ENCODE measurements around the gene IFNA2.
A peak's percentile ranks its signal among the peaks of the same experiment; 100 is the strongest.

Gene IFNA2

DNA sequence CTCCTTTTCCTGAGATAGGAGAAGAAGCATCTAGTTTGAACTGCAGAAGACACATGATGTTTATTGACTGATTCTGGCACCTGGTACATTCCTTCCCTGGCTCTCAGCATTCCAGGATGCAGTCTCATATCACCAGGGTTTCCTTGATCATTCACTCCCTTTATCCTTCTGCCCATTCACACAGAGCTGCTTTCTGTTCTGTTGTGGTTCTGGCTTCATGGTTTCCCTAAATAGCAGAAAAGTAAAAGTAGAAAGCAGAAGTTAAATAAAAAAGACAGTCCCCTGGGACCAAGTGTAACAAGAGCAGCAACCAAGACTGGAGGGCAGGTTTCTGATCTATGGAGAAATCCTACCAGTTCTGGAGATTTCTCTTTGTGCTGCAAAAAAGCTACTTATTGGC lies 26.9 kb upstream of the IFNA2 start:
- no peaks in the 10 kb centered on the region for H3K79me2 ChIP-seq (ENCODE audit: control insufficient read depth, insufficient read depth, low read length)
- DNase-seq: no peak
- no peak overlapping the region for H2BK120ac ChIP-seq (ENCODE audit: low read depth, low read length)
- no peak overlapping the region for H3K56ac ChIP-seq (ENCODE audit: low read length)
- no peak overlapping the region for H2BK15ac ChIP-seq (replicated peaks; ENCODE audit: low read depth)
- H3K4ac ChIP-seq (ENCODE audit: low read depth, low read length): no peak overlapping the region
- no peak overlapping the region for H3K9ac ChIP-seq (ENCODE audit: low read length)
- H4K5ac ChIP-seq (ENCODE audit: low read length): no peak overlapping the region
- H3K4me3 ChIP-seq (ENCODE audit: low read length): no peak overlapping the region
- H3K18ac ChIP-seq (ENCODE audit: low read length): no peak overlapping the region
- H2BK5ac ChIP-seq (ENCODE audit: low read length): no peak overlapping the region
- H3K79me1 ChIP-seq (ENCODE audit: low read length): no peaks in the 10 kb centered on the region
- H3K4me1 ChIP-seq (ENCODE audit: control insufficient read depth, low read depth, low read length): no peaks in the 10 kb centered on the region
- H3K27ac ChIP-seq (ENCODE audit: low read depth, low read length): no peak overlapping the region
- no peak overlapping the region for H3K4me2 ChIP-seq (ENCODE audit: low read length)
- no peak overlapping the region for H2AK5ac ChIP-seq (ENCODE audit: low read length)
- H3K27me3 ChIP-seq (ENCODE audit: insufficient read depth, low read length, poor library complexity): no peaks in the 10 kb centered on the region
- H4K8ac ChIP-seq (ENCODE audit: low read depth, low read length): no peak overlapping the region
- H3K36me3 ChIP-seq (ENCODE audit: control insufficient read depth, insufficient read depth, low read length): no peaks in the 10 kb centered on the region
- H3K23ac ChIP-seq (ENCODE audit: low read length): no peak overlapping the region

- Histone ChIP-seq H3K9ac (ENCODE audit: low read length) (no peak within 1 kb of the TSS), H3K36me3 (ENCODE audit: control insufficient read depth, insufficient read depth, low read length) (no peaks in the 10 kb centered on the region), H3K79me2 (ENCODE audit: control insufficient read depth, insufficient read depth, low read length) (no peaks in the 10 kb centered on the region), H3K27ac (ENCODE audit: low read depth, low read length) (no peak within 1 kb of the TSS), H3K56ac (ENCODE audit: low read length) (no peak within 1 kb of the TSS), H2BK15ac (replicated peaks; ENCODE audit: low read depth) (no peak within 1 kb of the TSS), H3K4me2 (ENCODE audit: low read length) (no peak within 1 kb of the TSS), H3K79me1 (ENCODE audit: low read length) (no peaks in the 10 kb centered on the region), H3K4me1 (ENCODE audit: control insufficient read depth, low read depth, low read length) (no peaks in the 10 kb centered on the region), H3K4ac (ENCODE audit: low read depth, low read length) (no peak within 1 kb of the TSS), H3K27me3 (ENCODE audit: insufficient read depth, low read length, poor library complexity) (no peaks in the 10 kb centered on the region), H2AK5ac (ENCODE audit: low read length) (no peak within 1 kb of the TSS), H2BK5ac (ENCODE audit: low read length) (no peak within 1 kb of the TSS), H2BK120ac (ENCODE audit: low read depth, low read length) (no peak within 1 kb of the TSS), H3K4me3 (ENCODE audit: low read length) (no peak within 1 kb of the TSS), H3K18ac (ENCODE audit: low read length) (no peak within 1 kb of the TSS), H3K23ac (ENCODE audit: low read length) (no peak within 1 kb of the TSS), H4K5ac (ENCODE audit: low read length) (no peak within 1 kb of the TSS), H4K8ac (ENCODE audit: low read depth, low read length) (no peak within 1 kb of the TSS)
- DNase-seq: no peak
- no CpG with 5 or more reads among the region's 1 CpG for WGBS (ENCODE audit: extremely low coverage, insufficient coverage, low lambda C conversion rate)
Observed at GRCh38 chr9:21408817-21409216, 23.6 kb upstream of the IFNA2 start, which contains the start of gene IFNA8. TSS of gene IFNA8 (plus strand) at chr9:21409117. CDS start at chr9:21409177, 60 bp downstream.

DNA sequence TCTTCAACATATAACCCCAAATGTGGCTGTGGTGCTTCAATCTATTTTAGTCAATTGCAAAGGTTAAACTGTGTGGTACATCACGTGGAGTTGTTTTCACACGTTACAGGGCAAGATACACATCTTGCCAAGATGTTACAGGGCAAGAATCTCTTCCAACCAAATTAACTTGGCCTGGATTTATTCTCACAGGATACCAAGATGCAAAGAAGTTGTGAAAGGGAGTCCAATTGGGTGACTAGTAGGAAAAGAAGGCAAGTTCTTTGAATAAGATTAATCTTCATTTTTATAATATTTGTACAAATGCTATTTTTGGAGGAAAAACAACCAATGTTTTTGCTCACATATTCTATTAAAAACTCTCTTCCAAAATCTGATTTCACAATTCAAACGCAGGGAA lies 18.9 kb upstream of the IFNA2 start:
- no peak overlapping the region for H3K18ac ChIP-seq (ENCODE audit: low read length)
- no CpG with 5 or more reads among the region's 3 CpGs for WGBS (ENCODE audit: extremely low coverage, insufficient coverage, low lambda C conversion rate)

GRCh38 chr9:21402386-21403251 lies 17.4 kb upstream of the IFNA2 start:
- H2BK5ac ChIP-seq (ENCODE audit: low read length): no peak overlapping the region
- DNase-seq: peak; percentile 67
- no peak overlapping the region for H2BK120ac ChIP-seq (ENCODE audit: low read depth, low read length)
- peak overlapping the region; percentile 28 for H3K9ac ChIP-seq (ENCODE audit: low read length)
- no CpG with 5 or more reads among the region's 53 CpGs for WGBS (ENCODE audit: extremely low coverage, insufficient coverage, low lambda C conversion rate)
- H3K79me1 ChIP-seq (ENCODE audit: low read length): no peaks in the 10 kb centered on the region
- no peaks in the 10 kb centered on the region for H3K27me3 ChIP-seq (ENCODE audit: insufficient read depth, low read length, poor library complexity)
- H3K18ac ChIP-seq (ENCODE audit: low read length): no peak overlapping the region
- peak overlapping the region; percentile 65 for H3K4me2 ChIP-seq (ENCODE audit: low read length)
- H4K8ac ChIP-seq (ENCODE audit: low read depth, low read length): no peak overlapping the region
- peak overlapping the region; percentile 27 for H3K4me3 ChIP-seq (ENCODE audit: low read length)
- H3K4me1 ChIP-seq (ENCODE audit: control insufficient read depth, low read depth, low read length): no peaks in the 10 kb centered on the region
- no peak overlapping the region for H3K23ac ChIP-seq (ENCODE audit: low read length)
- H3K79me2 ChIP-seq (ENCODE audit: control insufficient read depth, insufficient read depth, low read length): no peaks in the 10 kb centered on the region
- H2AK5ac ChIP-seq (ENCODE audit: low read length): no peak overlapping the region
- no peak overlapping the region for H4K5ac ChIP-seq (ENCODE audit: low read length)
- no peaks in the 10 kb centered on the region for H3K36me3 ChIP-seq (ENCODE audit: control insufficient read depth, insufficient read depth, low read length)
- H3K4ac ChIP-seq (ENCODE audit: low read depth, low read length): no peak overlapping the region
- H2BK15ac ChIP-seq (replicated peaks; ENCODE audit: low read depth): no peak overlapping the region
- H3K27ac ChIP-seq (ENCODE audit: low read depth, low read length): no peak overlapping the region
- peak overlapping the region; percentile 66 for H3K56ac ChIP-seq (ENCODE audit: low read length)

More for the DNA sequence above, 18.9 kb upstream of the IFNA2 start:
- Histone ChIP-seq H3K9ac (ENCODE audit: low read length) (no peak overlapping the region), H3K36me3 (ENCODE audit: control insufficient read depth, insufficient read depth, low read length) (no peaks in the 10 kb centered on the region), H3K56ac (ENCODE audit: low read length) (no peak overlapping the region), H3K27me3 (ENCODE audit: insufficient read depth, low read length, poor library complexity) (no peaks in the 10 kb centered on the region), H3K79me2 (ENCODE audit: control insufficient read depth, insufficient read depth, low read length) (no peaks in the 10 kb centered on the region), H2BK15ac (replicated peaks; ENCODE audit: low read depth) (no peak overlapping the region), H3K4me1 (ENCODE audit: control insufficient read depth, low read depth, low read length) (no peaks in the 10 kb centered on the region), H3K27ac (ENCODE audit: low read depth, low read length) (no peak overlapping the region), H3K4me2 (ENCODE audit: low read length) (no peak overlapping the region), H2BK5ac (ENCODE audit: low read length) (no peak overlapping the region), H3K23ac (ENCODE audit: low read length) (no peak overlapping the region), H2BK120ac (ENCODE audit: low read depth, low read length) (no peak overlapping the region), H3K4ac (ENCODE audit: low read depth, low read length) (no peak overlapping the region), H2AK5ac (ENCODE audit: low read length) (no peak overlapping the region), H3K4me3 (ENCODE audit: low read length) (no peak overlapping the region), H4K5ac (ENCODE audit: low read length) (no peak overlapping the region), H3K79me1 (ENCODE audit: low read length) (no peaks in the 10 kb centered on the region), H4K8ac (ENCODE audit: low read depth, low read length) (no peak overlapping the region)
- no peak for DNase-seq

- DNase-seq: no peak
- Histone ChIP-seq H3K4me1 (ENCODE audit: control insufficient read depth, low read depth, low read length) (no peaks in the 10 kb centered on the region), H3K23ac (ENCODE audit: low read length) (no peak overlapping the region), H2BK15ac (replicated peaks; ENCODE audit: low read depth) (no peak overlapping the region), H3K27me3 (ENCODE audit: insufficient read depth, low read length, poor library complexity) (no peaks in the 10 kb centered on the region), H3K79me2 (ENCODE audit: control insufficient read depth, insufficient read depth, low read length) (no peaks in the 10 kb centered on the region), H3K4ac (ENCODE audit: low read depth, low read length) (no peak overlapping the region), H3K27ac (ENCODE audit: low read depth, low read length) (no peak overlapping the region), H4K8ac (ENCODE audit: low read depth, low read length) (no peak overlapping the region), H3K4me2 (ENCODE audit: low read length) (no peak overlapping the region), H2AK5ac (ENCODE audit: low read length) (no peak overlapping the region), H3K18ac (ENCODE audit: low read length) (no peak overlapping the region), H3K36me3 (ENCODE audit: control insufficient read depth, insufficient read depth, low read length) (no peaks in the 10 kb centered on the region), H4K5ac (ENCODE audit: low read length) (no peak overlapping the region), H3K56ac (ENCODE audit: low read length) (no peak overlapping the region), H3K9ac (ENCODE audit: low read length) (no peak overlapping the region), H2BK120ac (ENCODE audit: low read depth, low read length) (no peak overlapping the region), H3K79me1 (ENCODE audit: low read length) (no peaks in the 10 kb centered on the region), H3K4me3 (ENCODE audit: low read length) (no peak overlapping the region), H2BK5ac (ENCODE audit: low read length) (no peak overlapping the region)
- WGBS (ENCODE audit: extremely low coverage, insufficient coverage, low lambda C conversion rate): no CpG with 5 or more reads among the region's 3 CpGs
Observed at GRCh38 chr9:21399956-21400355, 14.8 kb upstream of the IFNA2 start.

Measured in mesendoderm (in vitro differentiated cells).